GM18861 (cell line): ENCODE results near the gene KAZN.

Experiments used
- ATAC-seq: cut with Tn5 transposase; IDR thresholded peaks from one replicate; pipeline ENCODE4 v1.9.1; 2021; ENCODE audit not compliant: unreplicated experiment

The KAZN gene

DNA sequence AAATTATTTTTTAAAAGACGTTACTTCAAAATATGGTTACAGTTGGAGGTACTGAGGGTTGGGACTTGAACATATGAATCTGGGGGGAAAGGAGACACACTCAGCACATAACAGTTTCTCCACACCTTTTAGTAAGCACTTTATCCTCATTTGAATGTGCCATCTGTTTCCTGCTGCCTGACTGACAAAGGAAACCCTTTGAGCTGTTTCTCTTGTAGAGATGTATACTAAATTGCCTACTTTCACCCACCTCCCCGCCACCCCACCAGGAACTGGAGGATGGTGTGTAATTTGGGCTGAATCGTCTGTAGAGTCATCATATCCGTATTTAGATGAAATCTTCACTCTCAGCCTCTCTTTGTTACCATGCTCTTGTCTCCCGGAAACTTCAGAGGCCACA lies 108.1 kb downstream of the KAZN start:
- ATAC-seq: no peak

DNA sequence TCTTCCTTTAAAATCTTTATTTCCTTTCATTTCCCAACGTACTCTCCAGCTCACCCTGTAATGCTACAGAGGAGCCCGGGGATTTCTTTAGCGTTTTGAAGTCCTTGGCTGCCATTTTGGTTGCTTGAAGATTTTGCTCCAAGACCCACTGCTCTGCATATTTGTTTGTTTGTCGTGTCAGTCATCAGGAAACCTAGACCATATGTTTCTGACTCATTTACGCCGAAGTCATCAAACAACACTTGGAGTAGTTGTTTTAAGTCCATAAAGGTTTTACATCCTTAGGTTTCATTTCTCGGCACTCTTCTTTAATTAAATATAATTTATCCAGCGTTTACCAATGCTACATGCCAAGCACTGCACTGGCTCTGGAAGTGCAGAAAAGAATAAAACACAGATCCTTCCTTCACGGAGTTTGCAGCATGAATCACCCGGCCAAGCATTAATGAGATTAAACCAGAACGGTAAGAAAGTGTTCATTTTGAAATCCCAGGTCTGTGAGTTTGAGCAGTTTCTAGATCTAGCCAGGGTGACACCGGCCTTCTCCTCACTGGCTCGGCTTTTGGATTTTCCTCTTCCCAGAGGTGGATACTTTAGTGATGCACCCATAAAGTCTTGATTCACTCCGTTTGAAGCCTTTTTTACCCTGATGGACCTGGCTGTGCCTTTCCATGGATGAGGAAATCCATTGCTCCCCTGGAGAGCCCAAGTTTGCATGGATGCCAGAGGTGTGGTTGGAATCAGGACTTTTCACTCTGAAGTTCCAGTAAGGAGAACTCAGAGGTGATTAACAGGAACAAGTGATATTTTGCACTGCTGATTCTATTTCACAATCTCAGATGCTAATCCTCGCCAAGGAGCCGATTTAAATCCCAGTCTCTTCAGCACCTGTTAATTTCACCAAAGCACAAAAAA lies 109.3 kb downstream of the KAZN start:
- ATAC-seq: no peak

DNA sequence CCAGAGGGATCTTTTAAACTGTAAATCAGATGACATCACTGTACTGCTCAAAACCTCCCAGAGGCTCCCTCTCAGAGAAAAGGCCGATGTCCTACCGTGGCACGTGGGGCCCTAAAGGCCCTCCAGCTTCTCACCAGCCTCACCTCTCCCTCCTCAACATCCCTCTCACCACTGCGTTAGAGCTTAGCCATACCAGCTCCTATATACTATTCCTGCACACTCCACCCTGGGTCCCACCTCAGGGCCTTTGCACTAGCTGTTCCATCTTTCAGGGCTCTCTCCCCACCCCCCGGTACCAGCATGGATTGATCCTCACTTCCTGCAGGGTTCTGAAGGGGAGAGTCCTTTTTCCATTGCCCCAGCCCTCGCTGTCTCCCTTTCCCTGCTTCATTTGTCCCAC lies 111.8 kb downstream of the KAZN start:
- ATAC-seq: no peak

DNA sequence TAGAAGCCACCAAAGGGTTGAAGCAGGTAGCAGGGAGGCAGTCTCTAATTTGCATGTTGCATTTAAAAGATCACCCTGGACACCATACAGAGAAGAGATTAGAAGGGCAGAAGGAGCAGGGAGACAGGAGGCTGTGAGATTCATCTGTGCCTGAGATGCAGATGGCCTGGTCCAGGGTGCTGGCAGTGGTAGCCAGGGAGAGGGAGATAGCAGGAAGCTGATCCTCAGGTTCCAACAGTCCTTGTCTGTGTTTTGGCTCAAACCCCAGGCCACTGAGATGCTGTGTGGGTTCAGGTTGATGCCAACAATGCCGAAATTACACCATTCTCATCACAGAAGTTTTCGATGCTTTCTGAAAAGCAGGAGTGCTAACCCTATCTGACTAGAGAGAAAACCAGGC lies 113.7 kb downstream of the KAZN start:
- no peak for ATAC-seq

DNA sequence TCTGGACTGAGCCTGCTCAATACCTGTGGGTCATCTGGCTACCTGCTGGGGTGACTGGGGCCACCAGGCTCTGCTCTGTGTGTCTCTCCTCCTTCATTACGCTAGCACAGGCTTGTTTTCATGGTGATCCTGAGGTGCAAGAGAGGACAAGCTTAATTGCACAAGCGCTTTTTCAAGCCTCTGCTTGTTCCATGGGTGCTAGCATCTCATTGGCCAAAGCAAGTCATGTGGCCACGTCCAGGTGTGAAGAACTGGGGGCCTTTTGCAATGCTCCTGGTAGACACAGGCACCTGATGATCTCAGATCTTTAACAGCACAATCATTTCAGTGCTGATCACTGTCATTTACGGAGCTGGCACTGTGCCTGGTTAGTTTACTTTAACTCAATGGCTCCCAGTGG lies 114.6 kb downstream of the KAZN start:
- ATAC-seq: no peak

DNA sequence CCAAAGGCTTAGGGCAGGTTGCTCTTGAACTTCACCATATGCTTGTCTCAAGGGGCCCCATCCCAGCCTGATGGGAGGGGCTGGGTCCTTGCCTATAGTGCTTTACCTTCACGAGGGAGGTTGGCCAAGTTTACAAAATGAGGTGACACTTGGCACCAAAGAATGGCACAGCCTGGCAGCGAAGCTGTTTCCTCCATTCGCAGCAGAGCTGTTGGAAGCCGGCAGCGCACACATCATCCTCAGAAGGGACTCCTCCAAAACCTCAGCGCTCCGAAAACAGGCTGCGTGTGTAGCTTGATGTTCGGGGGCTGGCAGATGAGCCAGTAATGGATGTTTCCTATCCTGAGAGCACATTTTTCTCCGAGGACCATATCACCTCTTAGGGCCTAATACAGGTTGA lies 116.8 kb downstream of the KAZN start:
- no peak for ATAC-seq

DNA sequence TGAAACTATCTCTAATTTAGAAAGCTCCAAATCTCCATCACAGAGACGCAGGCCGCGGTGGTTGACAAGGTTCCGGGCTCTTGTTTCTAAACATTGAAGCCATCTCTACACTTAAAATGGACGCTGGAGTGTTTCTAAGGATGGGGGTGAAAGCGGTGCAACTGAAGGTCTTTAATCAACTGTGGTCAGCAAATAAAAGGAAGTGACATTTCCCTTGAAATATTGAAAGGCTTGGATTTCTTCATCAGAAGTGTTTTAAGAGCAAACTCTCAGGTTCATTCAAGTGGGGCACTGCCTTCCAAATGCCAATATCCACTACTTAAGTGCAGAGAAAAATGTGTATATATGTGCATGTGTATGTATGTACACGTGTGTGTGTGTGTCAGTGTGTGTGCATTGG lies 117.3 kb downstream of the KAZN start:
- no peak for ATAC-seq

DNA sequence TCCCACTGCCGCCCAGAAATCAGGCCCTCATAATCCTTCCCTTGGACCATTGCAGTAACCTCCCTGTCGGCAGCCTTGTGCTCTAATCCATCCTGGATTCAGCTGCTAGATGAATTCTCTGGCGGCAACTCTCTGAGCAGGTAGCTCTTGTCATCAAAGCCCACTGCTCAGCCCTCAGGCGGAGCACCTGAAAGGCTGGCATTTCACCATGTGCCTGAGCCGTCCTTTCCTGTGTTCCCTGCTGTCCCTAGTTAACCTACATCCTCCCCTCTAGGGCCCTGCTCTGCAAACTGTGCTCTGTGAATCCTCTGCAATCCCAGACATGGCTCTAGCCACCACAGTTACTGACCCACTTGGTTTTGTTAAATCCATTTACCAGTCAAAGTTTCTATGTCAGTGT lies 118.0 kb downstream of the KAZN start:
- ATAC-seq: no peak

DNA sequence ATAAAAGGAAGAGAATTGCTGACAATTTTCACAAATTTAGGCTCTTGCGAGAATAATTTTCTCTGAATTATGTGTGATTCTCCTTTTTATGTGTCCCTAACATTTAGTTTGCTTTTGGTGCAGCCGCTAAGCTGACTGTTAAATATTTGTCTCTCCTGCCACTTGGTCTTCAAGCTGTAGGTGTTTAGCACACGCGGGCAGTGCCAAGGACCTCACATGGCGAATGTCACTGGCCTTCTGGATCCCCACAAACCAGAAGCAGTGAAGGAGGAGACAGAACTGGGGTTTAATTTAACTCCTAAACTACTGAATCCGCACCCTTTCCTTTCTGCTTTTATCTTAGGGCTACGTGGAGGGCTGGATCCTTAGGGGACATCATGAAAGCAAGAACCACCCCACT lies 120.0 kb downstream of the KAZN start:
- no peak for ATAC-seq

DNA sequence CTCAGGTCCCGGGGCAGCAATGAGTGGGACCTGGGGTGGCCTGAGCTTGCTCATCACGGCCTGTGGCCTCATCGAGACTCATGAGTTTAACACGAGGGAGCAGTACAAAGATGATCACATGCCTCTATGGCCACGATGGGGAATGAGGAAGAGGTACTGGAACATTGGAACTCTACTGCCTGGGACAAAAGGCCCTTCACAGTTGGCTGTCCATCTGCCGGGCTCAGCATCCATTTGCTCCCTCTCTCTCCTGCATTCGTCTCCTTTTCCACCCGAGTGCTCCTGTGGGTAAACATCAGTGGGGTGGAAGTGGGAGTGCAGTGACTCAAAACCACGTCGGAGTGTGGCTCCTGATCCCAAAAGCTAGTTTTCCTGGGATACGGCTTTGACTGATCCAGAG lies 124.9 kb downstream of the KAZN start:
- no peak for ATAC-seq

DNA sequence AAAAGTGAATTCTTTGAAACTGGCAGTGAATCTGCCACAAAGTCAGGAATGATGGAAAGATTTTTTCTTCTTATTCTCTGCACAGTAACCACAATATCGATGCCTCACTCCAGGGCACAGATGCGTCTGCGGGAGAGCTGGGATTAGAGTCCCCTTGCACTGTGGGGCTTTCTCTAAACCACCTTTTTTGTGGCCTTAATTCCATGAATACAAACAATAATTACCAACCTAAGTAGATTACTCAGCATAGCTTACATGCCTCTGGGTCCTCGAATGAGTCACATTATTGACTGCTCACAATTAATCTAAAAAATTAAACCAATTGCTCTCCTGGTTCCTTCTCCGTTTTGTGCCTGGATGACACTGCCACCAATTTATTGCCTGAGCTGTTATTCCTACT lies 125.8 kb downstream of the KAZN start:
- ATAC-seq: no peak

DNA sequence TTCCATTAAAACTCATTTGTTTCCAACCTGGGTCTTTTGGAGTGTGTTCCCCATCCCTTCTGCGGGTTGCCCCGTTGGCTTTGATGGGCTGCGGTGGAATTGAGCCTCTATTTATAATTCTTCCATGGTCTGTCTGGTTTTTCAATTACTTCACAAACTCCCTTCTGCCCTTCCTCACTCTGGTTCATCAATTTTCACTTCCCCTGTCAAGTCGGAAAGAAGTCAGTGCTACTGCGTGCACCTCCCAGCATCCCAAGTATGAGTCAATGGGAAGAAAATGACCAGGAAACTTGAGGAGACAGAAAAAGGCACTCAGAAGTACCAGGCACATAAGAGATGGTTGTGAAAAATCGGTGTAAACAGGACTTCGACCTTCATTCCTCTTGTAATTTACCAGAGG lies 126.2 kb downstream of the KAZN start:
- ATAC-seq: no peak

DNA sequence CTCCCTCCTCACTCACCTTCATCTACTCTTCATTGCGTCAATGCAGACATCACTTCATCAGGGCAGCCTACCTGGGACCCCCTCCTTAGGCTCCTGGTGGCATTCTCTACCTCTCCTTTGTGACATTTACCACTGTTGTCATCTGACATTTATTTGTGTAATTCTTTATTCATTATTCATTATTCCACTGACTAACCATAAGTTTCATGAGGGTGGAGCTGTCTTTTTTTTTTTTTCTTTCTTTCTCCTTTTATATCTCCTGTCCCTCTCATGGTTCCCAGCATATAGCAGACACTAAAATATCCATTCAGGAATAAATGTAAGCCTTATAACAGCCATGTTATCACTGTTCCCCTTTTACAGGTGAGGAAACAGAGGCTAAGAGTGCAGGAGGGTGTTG lies 126.8 kb downstream of the KAZN start:
- no peak for ATAC-seq

DNA sequence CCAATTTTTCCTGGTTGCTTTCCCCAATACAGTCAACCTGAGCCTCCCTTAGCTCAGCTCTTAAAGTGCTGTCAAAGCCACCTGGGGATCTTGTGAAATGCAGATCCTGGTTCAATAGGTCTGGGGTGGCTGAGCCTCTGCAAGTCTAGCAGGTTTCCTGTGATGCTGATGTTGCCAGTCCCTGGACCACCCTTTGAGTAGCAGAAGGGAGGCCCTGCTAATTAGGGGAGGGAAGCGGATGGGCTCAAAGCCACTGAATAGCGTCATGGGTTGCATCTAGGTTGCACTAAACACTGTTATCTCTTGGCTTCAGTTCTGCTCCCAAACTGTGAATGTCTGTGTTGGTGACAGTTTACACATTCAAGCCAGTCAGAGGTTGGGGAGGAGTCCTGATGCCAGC lies 127.2 kb downstream of the KAZN start:
- ATAC-seq: no peak

DNA sequence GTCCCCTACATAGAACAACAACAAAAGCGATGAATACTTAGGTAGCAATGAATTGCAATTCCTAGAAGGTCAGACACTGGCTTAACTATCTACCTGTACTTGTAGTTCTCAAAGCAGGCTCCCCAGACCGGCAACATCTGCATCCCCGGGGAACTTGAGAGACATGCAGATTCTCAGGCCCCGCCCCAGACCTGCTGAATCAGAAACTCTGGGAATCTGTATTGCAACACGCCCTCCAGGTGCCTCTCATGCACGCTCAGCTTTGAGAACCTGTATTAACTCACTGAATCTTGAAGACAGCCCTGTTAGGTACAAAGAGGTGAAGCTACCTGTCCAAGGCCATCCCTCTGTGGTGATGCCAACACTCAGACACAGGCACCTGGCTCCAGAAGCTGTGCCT lies 128.1 kb downstream of the KAZN start:
- no peak for ATAC-seq

DNA sequence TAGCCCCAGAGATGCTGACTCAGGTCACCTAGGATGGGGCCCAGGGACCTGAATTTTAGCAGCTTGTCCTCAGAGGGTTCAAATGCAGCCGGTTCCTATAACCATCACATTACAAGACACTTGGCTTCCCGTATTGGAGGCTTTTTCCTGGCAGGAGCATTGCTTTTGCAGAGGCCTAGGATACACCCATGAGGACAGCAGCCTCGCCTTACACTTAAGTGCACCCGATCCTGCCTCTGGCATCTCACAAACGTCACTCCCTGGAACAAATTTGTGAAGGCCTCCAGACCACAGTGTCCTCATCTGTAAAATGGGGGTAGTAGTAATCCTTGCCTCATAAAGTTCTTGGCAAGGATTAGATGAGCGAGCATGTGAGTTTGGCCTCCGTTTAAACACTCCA lies 130.0 kb downstream of the KAZN start:
- ATAC-seq: no peak

DNA sequence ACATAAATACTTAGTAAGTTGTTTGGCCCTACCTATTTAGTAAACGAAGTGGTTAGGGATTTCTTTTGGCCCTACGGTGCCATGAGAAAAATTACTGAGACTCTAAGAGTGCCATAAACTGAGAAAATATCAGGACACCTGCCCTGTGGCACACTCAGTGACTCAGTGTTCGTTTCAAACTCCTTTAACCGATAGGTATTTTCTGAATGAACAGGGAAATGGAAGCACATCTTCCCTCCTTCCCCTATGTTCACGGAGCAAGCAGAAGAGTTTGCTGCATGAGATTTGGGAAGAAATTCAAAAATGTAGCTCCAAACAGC lies 134.2 kb downstream of the KAZN start:
- ATAC-seq: no peak

DNA sequence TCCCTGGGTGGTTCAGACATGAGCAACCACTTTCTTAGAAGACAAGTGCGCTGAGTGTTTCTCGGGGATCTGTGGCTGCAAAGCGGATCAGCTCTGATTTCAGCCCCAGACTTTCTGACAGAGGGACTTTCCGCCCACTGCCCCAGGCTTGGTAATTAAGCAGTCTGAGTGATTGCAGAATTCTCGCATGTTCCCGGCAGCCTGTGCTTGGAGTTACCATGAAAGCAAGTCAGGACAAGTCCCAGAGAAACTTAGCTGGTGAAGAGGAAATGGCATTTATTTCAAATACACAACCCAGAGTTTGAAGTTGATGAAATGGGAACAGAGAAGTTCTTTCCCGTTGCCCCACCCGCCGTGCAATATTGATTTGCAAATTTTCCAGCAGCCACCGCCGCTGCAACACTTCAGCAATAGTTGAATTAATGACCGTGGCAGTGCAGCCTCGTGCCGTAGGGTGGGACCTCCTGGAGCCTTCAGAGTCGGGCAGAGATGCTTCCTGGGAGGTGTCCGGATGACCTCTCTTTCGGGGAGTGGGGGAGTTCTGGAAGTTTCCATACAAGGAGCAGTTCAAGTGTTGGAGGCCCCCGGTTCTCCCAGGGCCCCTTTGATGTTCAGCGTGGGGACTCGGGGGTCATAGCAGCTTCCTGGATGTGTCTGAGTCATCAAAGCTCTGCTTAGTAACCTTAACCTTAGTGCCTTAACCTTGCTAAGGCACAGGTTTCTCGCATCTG lies 134.7 kb downstream of the KAZN start:
- ATAC-seq: no peak

DNA sequence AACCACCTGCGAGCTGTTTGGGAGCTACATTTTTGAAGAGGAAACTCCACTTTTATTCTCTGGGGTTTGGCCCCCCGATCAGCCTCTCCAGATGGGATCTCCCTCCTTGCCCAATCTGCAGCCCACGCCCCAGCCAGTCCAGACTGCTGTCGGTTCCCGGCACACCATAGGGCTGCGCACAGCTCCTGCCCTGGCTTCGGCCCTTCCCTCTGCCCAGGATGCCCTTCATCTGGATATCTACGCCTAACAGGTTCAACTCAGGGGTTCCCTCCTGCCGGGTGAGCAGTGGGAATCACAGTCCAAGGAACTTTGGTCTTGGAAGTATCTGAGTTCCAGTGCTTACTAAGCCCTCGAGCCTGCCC lies 135.3 kb downstream of the KAZN start:
- ATAC-seq: no peak

DNA sequence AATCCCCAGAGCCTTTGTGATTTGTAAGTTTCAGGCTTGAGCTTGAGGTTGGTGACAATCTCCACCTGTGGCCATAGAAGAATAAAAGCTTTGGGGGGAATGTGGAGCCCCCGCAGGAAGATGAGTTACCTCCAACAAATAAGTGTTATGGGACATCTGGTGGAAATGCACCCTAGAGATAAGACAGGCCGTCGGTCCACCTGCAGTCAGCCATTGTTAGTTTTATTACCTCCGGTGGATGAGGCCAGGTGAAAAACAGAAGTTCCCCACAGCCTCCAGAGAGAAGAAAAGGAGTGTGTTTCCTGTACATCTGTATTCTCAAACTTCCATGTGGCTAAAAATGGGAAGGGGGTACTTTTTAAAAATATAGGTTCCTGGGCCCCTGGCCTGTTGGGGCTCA lies 137.4 kb downstream of the KAZN start:
- ATAC-seq: no peak

DNA sequence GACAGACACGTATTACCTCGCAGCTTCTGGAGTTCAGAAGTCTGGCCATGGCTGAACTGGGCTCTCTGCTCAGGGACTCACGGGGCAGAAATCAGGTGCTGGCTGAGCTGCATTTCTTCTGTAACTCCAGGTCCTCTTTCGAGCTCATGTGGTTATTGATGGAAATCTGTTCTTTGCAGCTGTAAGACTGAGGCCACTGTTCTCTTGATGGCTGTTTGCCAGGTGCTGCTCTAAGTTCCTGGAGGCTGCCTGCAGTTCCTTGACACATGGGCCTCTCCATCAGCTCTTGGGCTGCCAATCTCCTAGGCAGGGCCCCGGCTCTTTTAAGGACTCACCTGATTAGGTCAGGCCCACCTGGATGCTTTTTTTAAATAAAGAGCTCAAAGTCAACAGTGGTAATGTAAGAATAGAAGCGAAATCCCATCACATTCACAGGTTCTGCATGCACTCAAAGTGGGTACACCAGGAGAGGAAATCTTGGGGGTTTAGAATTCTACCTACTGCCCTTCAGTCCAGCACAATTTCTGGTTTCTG lies 139.1 kb downstream of the KAZN start:
- no peak for ATAC-seq

DNA sequence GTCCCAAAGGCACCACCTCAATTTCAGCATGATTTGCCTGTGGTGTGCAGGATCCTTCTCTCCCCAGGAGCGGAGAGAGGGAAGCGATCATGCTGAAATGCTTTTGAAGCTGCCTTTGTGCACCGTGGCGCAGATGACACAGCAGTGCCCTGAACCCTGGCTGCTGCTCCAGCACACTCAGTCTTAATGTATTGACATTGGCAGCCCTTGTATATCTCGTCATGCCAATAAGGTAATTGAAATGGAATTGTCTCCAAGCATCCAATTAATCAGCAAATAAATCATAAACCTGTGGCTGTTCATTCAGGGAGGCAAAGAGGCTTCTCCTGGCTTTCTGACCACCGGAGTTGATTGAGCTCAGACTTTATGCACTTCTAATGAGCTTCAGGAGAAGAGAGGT lies 139.8 kb downstream of the KAZN start:
- no peak for ATAC-seq

DNA sequence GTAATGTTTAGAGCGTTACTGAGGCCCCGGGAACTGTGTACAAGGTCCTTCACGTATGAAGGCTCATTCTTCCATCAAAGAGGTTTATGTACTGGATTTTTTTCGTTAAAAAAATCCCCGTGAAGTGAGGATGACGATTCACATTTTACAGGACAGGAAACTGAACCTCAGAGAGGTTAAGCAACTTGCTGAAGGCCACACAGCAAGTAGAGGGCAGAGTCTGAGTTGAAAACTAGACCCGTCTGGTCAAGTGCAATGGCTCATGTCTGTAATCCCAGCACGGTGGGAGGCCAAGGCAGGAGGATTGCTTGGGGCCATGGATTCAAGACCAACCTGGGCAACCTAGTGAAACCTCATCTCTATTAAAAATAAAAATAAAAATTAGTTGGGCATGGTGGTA lies 140.2 kb downstream of the KAZN start:
- no peak for ATAC-seq
